Activated CD8-positive, alpha-beta memory T cell treated with anti-CD3 and anti-CD28 coated beads for 1 hour (primary cell): Measurements from ENCODE around the gene ZFHX3.

Experiments used
- DNase-seq, 2 donors: peaks; one replicate each; pipeline ENCODE4 v3.0.0-alpha.2; 2020; ENCODE audit warnings: low read depth in 1 of 2; ENCODE audit errors: extremely low read depth in 1 of 2

The ZFHX3 gene

GRCh38 chr16:73041676-73042075 lies 6.3 kb downstream of the ZFHX3 start:
- no peak for DNase-seq

GRCh38 chr16:73040735-73041402 lies 7.1 kb downstream of the ZFHX3 start:
- DNase-seq: no peak

- no peak for DNase-seq
These were observed 7.8 kb downstream of the ZFHX3 start for GRCh38 chr16:73040136-73040535.

GRCh38 chr16:73037845-73038570 lies 9.9 kb downstream of the ZFHX3 start:
- DNase-seq: no peak

- no peak for DNase-seq
These were observed 10.6 kb downstream of the ZFHX3 start for GRCh38 chr16:73037331-73037745.

DNA sequence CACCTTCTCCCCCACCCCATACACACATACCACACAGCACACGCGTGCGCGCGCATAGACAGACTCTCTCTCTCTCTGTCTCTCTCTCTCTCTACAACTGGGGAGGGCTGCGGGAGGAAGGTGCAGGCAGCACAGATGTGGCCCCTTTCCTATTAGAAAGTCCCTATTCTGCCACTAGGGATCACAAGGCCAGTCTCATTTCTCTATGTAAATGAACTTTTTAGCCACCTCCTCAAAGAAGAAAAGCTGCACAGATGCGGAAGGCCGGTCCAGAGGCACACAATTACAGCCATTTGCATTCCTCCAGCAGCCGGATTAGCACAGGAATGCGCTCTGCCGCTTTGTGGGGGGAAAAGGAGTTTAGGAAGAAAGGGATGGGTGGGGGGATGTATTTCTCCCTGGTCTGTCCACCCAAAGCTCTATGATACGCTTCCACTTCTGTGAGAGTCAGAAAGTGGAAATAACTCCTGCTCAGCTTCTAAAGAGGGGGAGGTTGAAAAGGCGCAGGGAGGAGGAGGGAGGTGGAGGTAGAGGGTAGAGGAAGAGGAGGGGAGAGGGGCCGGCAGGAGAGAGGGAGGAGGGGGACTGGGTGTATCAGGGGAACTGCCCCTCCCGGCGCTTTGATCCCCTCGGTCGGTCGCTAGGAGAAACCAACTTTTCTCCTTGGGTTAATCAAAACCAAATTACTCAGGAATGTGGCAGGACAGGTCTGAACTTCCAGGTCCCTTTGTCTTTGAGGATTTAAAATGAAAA lies 11.7 kb downstream of the ZFHX3 start:
- DNase-seq: no peak

- no peak for DNase-seq
These were observed 13.6 kb downstream of the ZFHX3 start for GRCh38 chr16:73034374-73034773.

DNA sequence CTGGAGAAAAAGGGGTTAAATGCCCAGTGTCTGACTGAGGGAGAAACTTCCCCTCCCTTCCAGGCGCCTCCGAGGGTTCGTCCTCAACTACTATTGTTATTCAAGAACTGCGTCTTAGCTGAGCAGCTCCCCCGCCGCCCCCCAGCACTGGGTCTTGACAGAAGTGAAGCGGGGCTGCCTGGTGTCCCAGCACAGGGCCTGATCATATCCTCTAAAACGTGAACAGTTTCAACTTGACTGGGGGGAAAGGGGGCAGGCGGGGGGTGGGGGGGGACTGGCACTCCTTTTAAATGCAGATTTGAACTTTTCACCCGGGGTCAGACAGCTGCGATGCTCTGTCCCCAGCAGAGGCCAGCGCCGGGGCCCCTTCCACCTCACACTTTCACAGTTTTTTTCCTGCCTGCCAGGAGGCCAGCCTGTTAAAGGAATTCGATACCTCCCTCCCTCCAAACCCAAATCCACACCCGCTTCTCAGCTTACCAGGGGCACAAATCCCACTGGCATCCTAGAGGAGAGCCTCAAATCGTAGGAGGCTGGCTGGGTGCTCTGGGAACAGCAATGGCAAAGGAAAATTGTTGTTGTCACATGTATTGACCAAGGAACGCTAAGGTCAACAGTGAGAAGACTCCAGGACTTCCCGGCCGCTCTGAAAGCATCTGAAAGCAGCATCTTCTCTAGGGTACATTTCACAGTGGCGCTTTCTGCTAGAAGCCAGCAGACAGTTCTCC lies 14.5 kb downstream of the ZFHX3 start:
- no peak for DNase-seq

DNA sequence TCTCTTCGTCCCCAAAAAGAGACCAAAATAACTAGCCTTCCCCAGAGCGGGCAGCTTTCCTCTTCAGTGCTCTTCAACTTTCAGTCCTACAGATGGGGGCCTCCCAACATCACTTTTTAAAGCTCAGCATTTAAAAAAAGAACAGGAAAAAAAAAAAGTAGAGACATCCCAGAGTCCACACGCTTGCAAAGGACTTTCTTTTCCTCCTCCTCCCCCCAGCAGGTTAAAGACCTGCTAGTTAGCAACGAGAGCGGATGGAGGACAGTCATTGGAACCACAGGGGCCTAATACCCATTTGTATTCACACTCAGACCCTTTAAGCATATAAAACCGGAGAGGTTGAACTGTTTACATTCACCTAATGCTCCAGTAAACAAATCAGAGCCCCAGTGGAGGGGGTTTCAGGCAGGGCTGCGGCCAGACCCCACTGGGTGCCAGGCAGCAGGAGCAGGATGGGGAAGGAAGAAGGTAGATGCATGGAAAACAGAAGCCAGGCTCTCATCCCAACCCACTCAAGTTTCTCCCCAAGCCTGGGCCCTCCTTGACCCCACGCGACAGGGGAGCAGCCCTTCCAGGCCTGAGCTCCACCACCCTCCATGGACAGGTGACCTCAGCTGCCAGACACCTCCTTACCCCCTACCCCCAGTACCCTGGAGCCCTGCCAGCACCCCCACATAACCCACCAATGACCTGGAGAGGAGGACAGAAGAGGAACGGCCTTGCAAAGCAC lies 15.2 kb downstream of the ZFHX3 start:
- DNase-seq: no peak

GRCh38 chr16:73031984-73032383 lies 15.9 kb downstream of the ZFHX3 start:
- no peak for DNase-seq

DNA sequence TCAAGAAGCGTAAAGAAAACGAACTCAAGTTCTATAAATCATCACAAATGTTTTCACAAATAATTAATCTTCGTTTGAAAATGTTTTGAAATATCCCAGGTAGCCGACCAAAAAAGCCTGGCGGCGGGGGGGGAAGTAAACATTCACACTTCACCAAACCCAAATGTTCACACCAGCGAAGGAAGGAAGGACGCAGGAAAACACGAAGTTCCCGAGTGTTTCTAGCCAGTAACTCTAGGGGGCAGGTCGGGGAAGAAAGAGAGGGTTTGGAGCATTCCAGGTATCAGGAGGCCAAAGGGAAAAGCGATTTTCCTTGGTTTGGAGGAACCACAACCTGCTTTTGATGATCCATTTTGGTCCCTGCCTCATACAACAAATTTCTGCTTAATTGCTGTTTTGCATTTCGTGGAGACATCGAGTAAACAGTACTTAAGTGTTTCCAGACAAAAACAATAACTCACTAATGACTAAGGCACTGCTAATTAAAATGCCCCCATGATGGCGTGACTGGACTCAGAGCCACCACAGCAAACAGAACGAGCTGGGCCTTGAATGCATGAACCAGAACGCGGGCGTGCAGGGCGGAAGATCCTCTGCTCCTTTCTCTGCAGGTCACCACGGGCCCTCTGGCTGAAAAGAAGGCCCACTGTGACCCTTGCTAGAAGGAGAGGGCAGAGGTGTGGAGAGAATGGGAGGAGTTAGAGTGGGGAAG lies 16.6 kb downstream of the ZFHX3 start:
- no peak for DNase-seq

- no peak for DNase-seq
These were observed 19.1 kb downstream of the ZFHX3 start for GRCh38 chr16:73028721-73029361.

DNA sequence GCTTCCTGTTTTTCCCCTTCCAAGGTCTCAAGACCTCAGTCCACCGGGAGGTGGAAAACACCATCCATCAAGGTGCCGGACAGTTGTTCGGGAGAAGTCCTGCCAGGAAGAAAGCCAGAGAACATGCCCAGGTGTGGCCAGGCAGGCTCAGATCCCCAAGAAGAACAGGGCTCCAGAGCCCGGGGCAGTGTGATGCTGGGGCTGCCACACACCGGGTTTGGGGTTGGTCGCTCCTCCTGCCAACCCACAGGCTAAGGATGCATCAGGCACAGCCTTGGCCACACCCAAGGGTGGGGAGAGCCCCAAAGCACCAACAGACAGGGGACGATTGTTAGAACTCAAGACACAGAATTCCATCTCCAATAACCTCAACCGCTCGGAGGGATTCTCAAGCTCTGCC lies 19.7 kb downstream of the ZFHX3 start:
- DNase-seq: no peak

- no peak for DNase-seq
These were observed 20.2 kb downstream of the ZFHX3 start for GRCh38 chr16:73027685-73028111.

DNA sequence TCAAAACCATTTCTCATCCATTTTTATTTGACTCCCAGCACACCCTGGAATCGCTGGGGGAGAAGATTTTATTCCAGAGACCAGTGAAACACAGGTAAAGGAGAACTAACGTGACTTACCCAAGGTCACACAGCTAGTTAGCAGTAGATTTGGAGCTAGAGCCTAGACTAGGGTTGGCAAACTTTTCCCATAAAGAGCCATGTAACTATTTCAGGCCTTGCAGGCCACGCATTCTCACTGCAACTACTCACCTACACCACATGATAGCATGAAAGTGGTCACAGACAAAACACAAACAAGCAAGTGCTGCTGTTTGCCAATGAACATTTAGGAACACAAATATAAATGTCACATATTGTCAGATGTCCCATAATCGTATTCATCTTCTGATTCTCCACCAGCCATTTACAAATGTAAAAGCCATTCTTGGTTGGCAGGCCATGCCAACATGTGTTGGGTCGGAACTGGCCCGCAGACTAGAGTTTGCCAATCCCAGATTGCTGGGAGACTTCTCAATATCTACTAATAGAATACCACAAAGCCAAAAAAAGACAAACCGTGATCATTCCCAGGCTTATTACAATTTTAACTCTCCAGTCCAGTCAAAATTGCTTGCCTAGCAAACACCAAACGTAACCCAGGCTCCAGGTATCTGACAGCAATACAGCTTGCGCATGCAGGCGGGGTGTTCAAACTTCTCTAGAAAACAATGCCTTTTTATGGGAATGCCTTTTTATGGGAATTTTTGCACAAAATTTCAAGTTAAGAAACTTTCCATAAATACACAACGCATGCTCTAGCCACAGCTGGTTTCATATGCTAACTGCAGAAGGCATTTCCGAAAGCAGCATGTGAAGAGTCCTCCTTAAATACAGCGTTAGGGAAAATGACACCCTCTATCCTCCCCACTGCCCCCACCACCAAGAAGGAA lies 20.9 kb downstream of the ZFHX3 start:
- no peak for DNase-seq

DNA sequence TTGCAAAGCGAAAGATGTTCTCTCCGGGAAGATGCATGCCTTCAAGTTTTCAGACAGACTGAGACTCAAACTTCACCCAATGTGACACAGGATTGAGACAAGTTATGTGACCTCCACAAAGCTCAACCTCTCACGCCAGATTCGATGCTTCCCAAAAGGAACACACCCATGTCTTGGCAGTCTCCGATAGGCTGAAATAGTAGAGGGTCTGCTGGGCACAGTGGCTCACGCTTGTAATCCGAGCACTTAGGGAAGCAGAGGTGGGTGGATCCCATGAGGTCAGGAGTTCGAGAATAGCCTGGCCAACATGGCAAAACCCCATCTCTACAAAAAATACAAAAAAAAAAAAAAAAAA lies 22.1 kb downstream of the ZFHX3 start:
- no peak for DNase-seq

DNA sequence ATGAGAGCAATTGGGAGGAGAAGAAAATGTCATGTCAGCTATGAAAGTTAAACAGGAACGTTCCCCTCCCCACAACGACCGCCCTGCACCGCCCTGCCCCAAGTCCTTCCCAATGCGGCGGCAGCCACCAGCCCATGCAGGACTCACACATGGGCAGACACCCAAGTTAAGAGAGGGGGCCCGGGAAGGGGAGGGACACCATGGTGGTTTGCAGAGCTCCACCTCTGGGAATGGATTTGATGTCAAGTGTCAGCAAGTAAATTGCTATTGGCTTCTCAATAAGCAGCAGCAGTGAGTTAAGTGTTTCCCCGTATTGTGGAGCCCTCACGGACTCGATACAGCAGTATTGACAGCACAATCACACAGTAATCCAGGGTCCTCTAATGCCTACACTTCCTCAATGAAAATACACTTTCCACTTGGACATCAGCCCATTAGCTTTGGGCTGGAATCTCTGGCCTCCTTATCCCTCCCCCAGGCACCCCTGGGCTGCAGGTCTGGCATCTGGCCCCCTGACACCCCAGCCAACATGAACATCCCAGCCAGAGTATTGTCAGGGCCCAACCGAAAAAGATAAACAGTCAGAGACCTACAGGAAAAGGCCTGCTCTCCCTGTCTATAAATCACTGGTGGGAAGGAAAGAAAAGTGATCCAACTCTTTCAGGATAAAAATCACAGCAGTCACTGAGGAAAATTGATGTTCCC lies 22.6 kb downstream of the ZFHX3 start:
- no peak for DNase-seq

DNA sequence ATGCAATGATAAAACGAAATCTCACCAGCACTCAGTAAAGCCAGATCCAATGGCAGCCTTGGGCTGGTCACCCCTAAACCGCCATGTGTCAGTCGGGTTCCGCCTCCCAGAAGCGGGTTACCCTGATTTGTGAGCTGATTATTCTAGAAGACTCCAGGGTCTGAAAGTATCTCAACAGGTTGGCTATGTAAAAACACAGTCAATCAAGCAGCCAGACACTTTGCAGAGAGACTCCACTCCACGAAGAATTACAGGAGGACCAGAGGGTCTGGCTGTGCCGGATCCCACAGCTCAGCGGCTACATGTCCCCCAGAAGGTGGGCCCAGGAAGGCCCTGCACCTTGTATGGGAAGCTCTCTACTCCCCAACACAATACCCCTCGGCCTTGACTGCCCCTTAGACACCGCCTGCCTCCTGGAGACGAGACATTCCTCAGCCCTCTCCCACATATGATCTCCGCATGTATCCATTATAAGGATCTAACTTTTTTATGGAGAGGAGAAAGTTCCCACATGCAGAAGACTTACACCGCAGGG lies 23.3 kb downstream of the ZFHX3 start:
- no peak for DNase-seq
